Body of pancreas (tissue), 4 donors: ENCODE results near the gene HOXC11. TPM values are rescaled to one million over a fixed set of nuclear protein-coding genes. Genes with fewer than 3 reads are reported as not detected.

Source experiments
- ATAC-seq: fragments of 150-250 bp; one replicate; pipeline ENCODE4 v1.9.1; 2016
- DNase-seq, 4 donors: peaks; one replicate each; pipeline ENCODE4 v3.0.0-alpha.2; 2019
- H3K27ac ChIP-seq, 4 donors: fragments of 200-600 bp; sonication (generic); 1 replicate in 3 of 4; 2 replicates in 1 of 4; pipeline versions ENCODE4 v1.5.1 to v1.6.1; 2016 to 2019; ENCODE audit warnings: mild to moderate bottlenecking in 1 of 4, mixed read lengths in 1 of 4, moderate library complexity in 1 of 4
- H3K27me3 ChIP-seq, 2 donors: fragments of 200-600 bp; sonication (generic); one replicate each; pipeline ENCODE4 v1.6.0; 2016; ENCODE audit warnings: mild to moderate bottlenecking in 1 of 2
- H3K36me3 ChIP-seq, 2 donors: fragments of 200-600 bp; sonication (generic); replicated peaks in 1 of 2; 2 replicates each; pipeline ENCODE4 v1.5.1; 2016; ENCODE audit warnings: low read depth in 2 of 2; ENCODE audit not compliant: insufficient read depth in 1 of 2
- H3K4me1 ChIP-seq: fragments of 200-600 bp; sonication (generic); one replicate; pipeline ENCODE4 v1.6.0; 2016
- H3K4me3 ChIP-seq, 2 donors: fragments of 200-600 bp; sonication (generic); 1 replicate in 1 of 2; 2 replicates in 1 of 2; pipeline ENCODE4 v1.5.1; 2016 to 2019
- H3K9me3 ChIP-seq, 3 donors: fragments of 200-600 bp; sonication (generic); 1 replicate in 2 of 3; 2 replicates in 1 of 3; pipeline ENCODE4 v1.5.1; 2016
- POLR2A ChIP-seq, 3 donors: fragments of 450-650 bp; IDR thresholded peaks; one replicate each; pipeline ENCODE4 v1.6.1; 2016; ENCODE audit warnings: antibody characterized with exemption in 3 of 3, mild to moderate bottlenecking in 2 of 3
- WGBS, 2 donors: methylation state at CpG; one replicate each; pipeline ENCODE4 v1.1.5; 2017; 5-methylcytosine and 5-hydroxymethylcytosine counted together
- intact Hi-C: fragments of 100-400 bp; cut with DNase I; formaldehyde crosslinking; loops from one replicate; pipeline ENCODE4 v1.15.1; 2023
- total RNA-seq, 2 donors: library from RNA; depleted of rRNA; stranded (reverse); fragments of >200 nt; gene quantifications; one replicate each; pipeline ENCODE4 v1.1.0, GENCODE V29; 2016
- TF ChIP-seq, protein P1 (sequence below), 7 experiments: fragments of 450-650 bp in 4 of 7; fragments of 200-600 bp in 3 of 7; sonication (generic) in 3 of 7; IDR thresholded peaks; one replicate each; pipeline ENCODE4 v1.5.1; 2016 to 2019; ENCODE audit warnings: antibody characterized with exemption in 7 of 7

Gene HOXC11
- total RNA-seq, 2 donors from 2014 or later = not detected

DNA sequence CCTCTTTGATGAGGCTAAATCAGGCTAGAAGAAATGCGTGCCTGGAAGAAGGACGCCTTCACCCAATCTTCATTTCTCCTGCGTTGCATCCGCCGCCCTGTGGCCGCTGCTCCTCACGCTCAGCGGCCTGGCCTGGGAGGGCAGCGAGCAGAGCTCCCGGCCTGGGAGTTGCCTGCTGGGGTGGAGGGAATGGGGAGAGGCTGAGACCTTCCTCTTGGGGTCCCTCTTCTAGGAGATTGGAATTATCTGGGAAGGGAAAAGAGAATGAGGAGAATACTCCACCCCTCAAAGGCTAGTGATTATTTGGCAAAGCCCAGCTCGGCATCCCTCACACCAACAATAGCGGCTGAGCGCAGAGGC is 20.6 kb upstream of the HOXC11 start:
- no peak for ATAC-seq
- H3K27ac ChIP-seq = no peak overlapping the region

DNA sequence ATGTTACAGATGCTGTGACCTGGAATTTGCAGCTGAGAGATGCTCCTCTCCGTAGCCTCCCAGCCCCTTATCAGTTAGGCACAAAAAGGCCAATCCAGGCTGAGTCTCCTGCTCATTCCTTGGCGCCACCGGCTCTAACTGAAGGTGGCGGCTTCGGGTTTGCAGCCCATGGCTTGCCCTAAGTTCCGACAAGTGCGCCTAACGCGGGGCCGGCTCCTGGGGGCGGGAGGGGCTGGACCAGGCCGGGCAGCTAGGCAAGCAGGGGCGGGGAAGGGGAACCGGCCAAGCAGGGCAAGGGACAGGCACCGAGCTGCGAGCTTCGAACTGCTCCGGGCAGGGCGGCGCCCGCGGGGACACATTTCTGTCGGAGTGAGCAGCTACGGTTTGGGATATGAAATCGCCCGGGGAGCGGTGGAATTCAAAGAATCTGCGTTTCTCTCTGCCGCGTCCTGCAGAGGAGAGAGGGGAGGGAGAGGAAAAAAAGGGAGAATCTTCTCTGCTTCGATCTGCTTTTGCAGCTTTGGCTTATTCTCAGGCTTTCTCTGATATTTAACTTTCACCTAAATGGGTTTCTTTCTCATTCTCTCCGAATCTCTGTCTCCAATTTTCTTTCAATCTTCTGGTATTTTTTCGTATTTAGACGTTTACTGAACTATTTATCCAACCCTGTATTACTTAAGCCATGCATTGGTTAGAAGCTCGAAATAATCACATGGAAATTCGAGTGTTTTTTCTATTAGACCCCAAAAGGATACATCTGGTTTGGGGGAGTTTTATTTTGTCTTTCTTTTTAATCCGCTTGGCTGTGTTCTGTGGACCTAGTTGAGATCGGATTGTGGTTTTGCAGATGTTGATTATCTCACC is 19.8 kb upstream of the HOXC11 start:
- intact Hi-C loops = no loop called here
- ATAC-seq (no peak), DNase-seq (no peak)
- no peaks in the 10 kb centered on the region for H3K9me3 ChIP-seq
- H3K36me3 ChIP-seq = no peaks in the 10 kb centered on the region
- peaks cover 26% of the 10 kb centered on the region for H3K4me1 ChIP-seq
- WGBS, 2 donors = 8 to 9% methylated on average over 30 to 38 of the region's 38 CpGs
- no peak for TF ChIP-seq POLR2A (IDR thresholded peaks at IDR 0.05)
- TF ChIP-seq, protein P1, sequence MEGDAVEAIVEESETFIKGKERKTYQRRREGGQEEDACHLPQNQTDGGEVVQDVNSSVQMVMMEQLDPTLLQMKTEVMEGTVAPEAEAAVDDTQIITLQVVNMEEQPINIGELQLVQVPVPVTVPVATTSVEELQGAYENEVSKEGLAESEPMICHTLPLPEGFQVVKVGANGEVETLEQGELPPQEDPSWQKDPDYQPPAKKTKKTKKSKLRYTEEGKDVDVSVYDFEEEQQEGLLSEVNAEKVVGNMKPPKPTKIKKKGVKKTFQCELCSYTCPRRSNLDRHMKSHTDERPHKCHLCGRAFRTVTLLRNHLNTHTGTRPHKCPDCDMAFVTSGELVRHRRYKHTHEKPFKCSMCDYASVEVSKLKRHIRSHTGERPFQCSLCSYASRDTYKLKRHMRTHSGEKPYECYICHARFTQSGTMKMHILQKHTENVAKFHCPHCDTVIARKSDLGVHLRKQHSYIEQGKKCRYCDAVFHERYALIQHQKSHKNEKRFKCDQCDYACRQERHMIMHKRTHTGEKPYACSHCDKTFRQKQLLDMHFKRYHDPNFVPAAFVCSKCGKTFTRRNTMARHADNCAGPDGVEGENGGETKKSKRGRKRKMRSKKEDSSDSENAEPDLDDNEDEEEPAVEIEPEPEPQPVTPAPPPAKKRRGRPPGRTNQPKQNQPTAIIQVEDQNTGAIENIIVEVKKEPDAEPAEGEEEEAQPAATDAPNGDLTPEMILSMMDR (IDR thresholded peaks at IDR 0.05) = no peak
- no peak overlapping the region for H3K27ac ChIP-seq
- peaks cover 3 to 81% of the 10 kb centered on the region in 2 donors for H3K27me3 ChIP-seq
- H3K4me3 ChIP-seq = no peak overlapping the region

More for the DNA sequence above, 20.6 kb upstream of the HOXC11 start:
- TF ChIP-seq, protein P1 (IDR thresholded peaks at IDR 0.05) = no peak
- TF ChIP-seq POLR2A (IDR thresholded peaks at IDR 0.05) = no peak
- Histone ChIP-seq H3K27me3 (peaks cover 3 to 75% of the 10 kb centered on the region in 2 donors), H3K36me3 (no peaks in the 10 kb centered on the region), H3K9me3 (no peaks in the 10 kb centered on the region), H3K4me3 (no peak overlapping the region), H3K4me1 (peaks cover 26% of the 10 kb centered on the region)
- intact Hi-C loops = no loop called here
- DNase-seq = no peak
- 10 to 12% methylated on average over 13 of the region's 13 CpGs for WGBS, 2 donors

DNA sequence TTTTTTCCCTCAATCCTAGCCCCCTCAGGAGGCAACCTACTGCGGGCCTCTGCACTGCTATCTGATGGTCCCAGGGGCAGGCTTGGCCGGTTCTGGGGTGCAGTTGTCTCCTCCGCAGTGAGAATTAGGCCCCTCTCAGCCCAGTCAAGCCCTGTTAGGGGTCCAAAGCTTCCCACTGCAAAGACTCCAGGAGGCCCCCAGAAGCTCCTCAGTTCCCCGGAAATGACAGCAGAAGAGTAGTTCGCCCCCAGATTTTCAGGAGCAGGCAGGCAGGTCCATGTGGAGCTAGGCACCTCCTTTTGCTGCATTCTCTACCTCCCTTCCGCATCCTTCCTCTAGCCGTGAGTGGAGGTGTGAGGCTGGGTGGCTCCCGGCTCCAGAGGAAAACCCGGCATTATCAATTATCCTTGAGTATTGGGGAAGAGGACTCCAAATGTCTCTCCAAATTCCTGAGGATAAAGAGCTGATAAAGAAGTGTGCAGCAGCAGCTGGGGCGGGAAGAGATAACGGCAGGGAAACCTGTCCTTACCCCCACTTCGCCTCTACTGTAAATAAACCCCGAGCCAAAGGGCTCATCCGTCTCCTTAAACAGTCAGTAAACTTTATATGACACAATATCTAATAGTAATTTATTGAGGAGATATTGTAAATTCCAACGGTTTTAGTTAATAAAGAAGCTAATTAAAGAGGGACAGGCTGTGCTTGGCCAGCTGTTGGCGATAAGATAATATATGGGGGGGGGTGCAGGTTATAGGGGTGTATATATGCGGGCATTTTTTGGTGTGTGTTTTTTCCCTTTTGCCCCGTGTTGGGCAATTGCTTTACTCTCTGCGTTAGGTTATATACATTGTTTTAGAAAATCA is 18.9 kb upstream of the HOXC11 start:
- intact Hi-C loops = no loop called here
- H3K27me3 ChIP-seq = peaks cover 3 to 86% of the 10 kb centered on the region in 2 donors
- TF ChIP-seq POLR2A (IDR thresholded peaks at IDR 0.05) = no peak
- TF ChIP-seq, protein P1 (IDR thresholded peaks at IDR 0.05) = no peak
- H3K9me3 ChIP-seq = no peaks in the 10 kb centered on the region
- DNase-seq = no peak
- H3K36me3 ChIP-seq = no peaks in the 10 kb centered on the region
- H3K4me1 ChIP-seq = peaks cover 26% of the 10 kb centered on the region
- ATAC-seq = no peak
- no peak overlapping the region for H3K4me3 ChIP-seq
- WGBS, 2 donors = 5 to 7% methylated on average over 18 to 19 of the region's 19 CpGs
- no peak overlapping the region for H3K27ac ChIP-seq

DNA sequence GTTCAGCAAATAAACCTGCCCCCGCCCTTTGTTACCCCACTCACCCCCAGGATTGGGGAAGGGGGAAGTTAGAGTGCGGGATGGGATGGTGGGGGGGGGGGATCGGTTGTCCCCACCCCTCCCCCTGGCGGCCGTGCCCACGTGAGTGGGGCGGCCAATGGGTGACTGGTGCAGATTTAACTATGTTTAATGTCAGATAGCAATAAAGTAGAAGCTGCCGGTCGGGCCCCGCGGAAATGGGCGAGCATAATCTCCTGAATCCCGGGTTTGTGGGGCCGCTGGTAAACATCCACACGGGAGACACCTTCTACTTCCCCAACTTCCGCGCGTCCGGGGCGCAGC is 18.3 kb upstream of the HOXC11 start, which contains the start of gene HOXC12:
Gene HOXC12, plus strand, starts transcription at position 210 of the 342 bp plus-strand sequence. Its CDS starts 27 bp downstream, at position 237.
- Histone ChIP-seq H3K4me1 (peaks cover 26% of the 10 kb centered on the region), H3K4me3 (no peak within 1 kb of the TSS), H3K9me3 (no peaks in the 10 kb centered on the region), H3K36me3 (no peaks in the 10 kb centered on the region), H3K27ac (no peak within 1 kb of the TSS), H3K27me3 (peaks cover 3 to 85% of the 10 kb centered on the region in 2 donors)
- no peak for TF ChIP-seq POLR2A (IDR thresholded peaks at IDR 0.05)
- TF ChIP-seq, protein P1 (IDR thresholded peaks at IDR 0.05) = no peak
- DNase-seq (no peak), ATAC-seq (no peak)
- 3 to 4% methylated on average over 2 to 20 of the region's 20 CpGs for WGBS, 2 donors
- intact Hi-C loops = no loop called here
